ENCODE results near the gene CDKN1C. TPM values are rescaled to one million over a fixed set of nuclear protein-coding genes. Genes with fewer than 3 reads are reported as not detected.

Gene CDKN1C
- polyA plus RNA-seq, 3 donors, result 79.2 to 119 (median 110) TPM

GRCh38 chr11:2870969-2871680, 14.4 kb downstream of the CDKN1C start:
- DNase-seq (ENCODE audit: low read depth in 3 of 3, low spot score in 2 of 3), result no peak

- no peak for DNase-seq (ENCODE audit: low read depth in 3 of 3, low spot score in 2 of 3)
These were observed 15.1 kb downstream of the CDKN1C start for GRCh38 chr11:2870460-2870859.

GRCh38 chr11:2869561-2870427, 15.8 kb downstream of the CDKN1C start:
- DNase-seq (ENCODE audit: low read depth in 3 of 3, low spot score in 2 of 3), result no peak

GRCh38 chr11:2869134-2869526, 16.4 kb downstream of the CDKN1C start:
- no peak for DNase-seq (ENCODE audit: low read depth in 3 of 3, low spot score in 2 of 3)

GRCh38 chr11:2868506-2869133, 17.0 kb downstream of the CDKN1C start:
- DNase-seq (ENCODE audit: low read depth in 3 of 3, low spot score in 2 of 3), result no peak

- DNase-seq (ENCODE audit: low read depth in 3 of 3, low spot score in 2 of 3), result no peak
These were observed 17.7 kb downstream of the CDKN1C start for GRCh38 chr11:2867722-2868505.

GRCh38 chr11:2867142-2867541, 18.4 kb downstream of the CDKN1C start:
- DNase-seq (ENCODE audit: low read depth in 3 of 3, low spot score in 2 of 3), result no peak

GRCh38 chr11:2865922-2866577, 19.5 kb downstream of the CDKN1C start:
- no peak for DNase-seq (ENCODE audit: low read depth in 3 of 3, low spot score in 2 of 3)

- DNase-seq (ENCODE audit: low read depth in 3 of 3, low spot score in 2 of 3), result no peak
These were observed 20.7 kb downstream of the CDKN1C start for GRCh38 chr11:2864901-2865300.

GRCh38 chr11:2863276-2863618, 22.3 kb downstream of the CDKN1C start:
- DNase-seq (ENCODE audit: low read depth in 3 of 3, low spot score in 2 of 3), result no peak

GRCh38 chr11:2862395-2863275, 22.9 kb downstream of the CDKN1C start:
- no peak for DNase-seq (ENCODE audit: low read depth in 3 of 3, low spot score in 2 of 3)

GRCh38 chr11:2860636-2861035, 24.9 kb downstream of the CDKN1C start:
- DNase-seq (ENCODE audit: low read depth in 3 of 3, low spot score in 2 of 3), result no peak

- DNase-seq (ENCODE audit: low read depth in 3 of 3, low spot score in 2 of 3), result no peak
These were observed 25.9 kb downstream of the CDKN1C start for GRCh38 chr11:2859699-2860037.

GRCh38 chr11:2858995-2859698, 26.4 kb downstream of the CDKN1C start:
- no peak for DNase-seq (ENCODE audit: low read depth in 3 of 3, low spot score in 2 of 3)

- DNase-seq (ENCODE audit: low read depth in 3 of 3, low spot score in 2 of 3), result no peak
These were observed 27.7 kb downstream of the CDKN1C start for GRCh38 chr11:2857918-2858317.

- DNase-seq (ENCODE audit: low read depth in 3 of 3, low spot score in 2 of 3), result no peak
These were observed 28.3 kb downstream of the CDKN1C start for GRCh38 chr11:2857276-2857675.

- DNase-seq (ENCODE audit: low read depth in 3 of 3, low spot score in 2 of 3), result no peak
These were observed 30.4 kb downstream of the CDKN1C start for GRCh38 chr11:2855162-2855561.

GRCh38 chr11:2853997-2854560, 31.5 kb downstream of the CDKN1C start:
- DNase-seq (ENCODE audit: low read depth in 3 of 3, low spot score in 2 of 3), result no peak

- DNase-seq (ENCODE audit: low read depth in 3 of 3, low spot score in 2 of 3), result no peak
These were observed 32.2 kb downstream of the CDKN1C start for GRCh38 chr11:2853401-2853800.

Measured in right renal cortex interstitium (tissue), 3 donors.